GM10248 (cell line): ENCODE results near the gene HTT.

Experiments
- CTCF ChIA-PET: fragments of 300-600 bp; sonication (Branson Sonifier 250); formaldehyde crosslinking; extraction: SDS; loops from one replicate; lab custom pipeline; 2021; ENCODE audit warnings: antibody characterized with exemption; lab: Yijun Ruan, JAX
- POLR2A ChIA-PET: fragments of 350-650 bp; sonication (Branson Sonifier 250); formaldehyde crosslinking; extraction: SDS; loops from one replicate; lab custom pipeline; 2020; ENCODE audit warnings: antibody characterized with exemption; lab: Yijun Ruan, JAX
- DNase-seq: peaks from one replicate; pipeline ENCODE4 v3.0.0; 2012; ENCODE audit errors: extremely low spot score
- CTCF ChIP-seq: IDR thresholded peaks from 2 replicates; pipeline ENCODE4 v1.5.1; 2012; ENCODE audit warnings: mild to moderate bottlenecking, low read depth; ENCODE audit errors: extremely low read depth, missing control alignments, control extremely low read depth

Gene HTT

DNA sequence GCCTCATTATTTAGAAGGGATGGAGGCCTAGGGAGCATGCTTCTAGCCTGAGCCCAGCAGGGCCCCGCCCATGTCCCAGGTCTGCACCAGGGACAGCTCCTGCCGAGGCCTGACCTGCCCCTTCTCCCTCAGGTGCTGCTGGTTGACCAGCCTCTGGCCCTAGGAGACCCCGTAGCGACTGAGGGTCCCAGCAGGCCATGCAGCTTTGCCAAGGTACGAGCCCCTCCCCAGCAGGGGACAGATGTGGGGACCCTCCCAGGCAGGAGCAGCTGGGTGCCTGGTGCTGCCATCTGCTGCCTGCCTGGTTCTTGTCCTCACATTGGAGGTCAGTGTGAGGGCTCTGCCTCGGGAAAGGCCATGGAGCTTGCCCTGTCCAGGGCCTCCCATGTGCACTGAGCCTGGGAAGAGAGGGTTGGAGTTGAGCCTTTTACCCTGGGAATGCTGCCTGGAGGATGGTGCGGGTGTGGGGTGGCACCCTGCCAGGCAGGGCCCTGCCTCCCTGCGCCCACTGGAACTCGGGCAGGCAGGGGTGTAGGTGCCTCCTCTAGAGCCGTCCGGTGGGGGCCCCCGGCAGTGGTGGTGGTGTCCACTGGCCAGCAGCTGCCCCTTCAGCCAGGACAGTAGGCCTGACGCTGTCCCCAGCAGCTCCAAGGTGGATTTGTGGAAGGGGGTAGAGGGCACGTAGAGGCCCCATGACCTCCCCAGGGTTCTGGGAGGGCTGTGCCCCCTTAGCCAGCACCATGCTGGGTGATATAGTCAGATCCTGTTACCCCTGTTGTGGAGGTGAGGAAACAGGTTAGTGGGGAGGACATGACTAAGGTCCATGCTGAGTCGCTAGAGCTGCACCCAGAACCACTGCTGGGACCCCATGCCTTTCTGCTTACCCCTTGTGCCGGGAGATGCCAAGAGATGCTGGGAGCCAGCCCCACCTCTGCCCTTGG is 172.2 kb downstream of the HTT start:
- ChIA-PET CTCF (interaction anchor here (1.0 kb wide), 1 partner anchor 10 kb away, joined by 3 read pairs; no protein-coding TSS in a partner anchor), POLR2A (no interaction called here)

GRCh38 chr4:3247399-3248177 is 173.1 kb downstream of the HTT start:
- TF ChIP-seq CTCF: no peak
- ChIA-PET CTCF (no interaction called here), POLR2A (no interaction called here)
- no peak for DNase-seq

More for the DNA sequence above, 172.2 kb downstream of the HTT start:
- DNase-seq: no peak
- no peak for TF ChIP-seq CTCF

GRCh38 chr4:3248178-3248480 is 173.6 kb downstream of the HTT start:
- no peak for DNase-seq
- CTCF ChIA-PET: no interaction called here
- POLR2A ChIA-PET: no interaction called here

DNA sequence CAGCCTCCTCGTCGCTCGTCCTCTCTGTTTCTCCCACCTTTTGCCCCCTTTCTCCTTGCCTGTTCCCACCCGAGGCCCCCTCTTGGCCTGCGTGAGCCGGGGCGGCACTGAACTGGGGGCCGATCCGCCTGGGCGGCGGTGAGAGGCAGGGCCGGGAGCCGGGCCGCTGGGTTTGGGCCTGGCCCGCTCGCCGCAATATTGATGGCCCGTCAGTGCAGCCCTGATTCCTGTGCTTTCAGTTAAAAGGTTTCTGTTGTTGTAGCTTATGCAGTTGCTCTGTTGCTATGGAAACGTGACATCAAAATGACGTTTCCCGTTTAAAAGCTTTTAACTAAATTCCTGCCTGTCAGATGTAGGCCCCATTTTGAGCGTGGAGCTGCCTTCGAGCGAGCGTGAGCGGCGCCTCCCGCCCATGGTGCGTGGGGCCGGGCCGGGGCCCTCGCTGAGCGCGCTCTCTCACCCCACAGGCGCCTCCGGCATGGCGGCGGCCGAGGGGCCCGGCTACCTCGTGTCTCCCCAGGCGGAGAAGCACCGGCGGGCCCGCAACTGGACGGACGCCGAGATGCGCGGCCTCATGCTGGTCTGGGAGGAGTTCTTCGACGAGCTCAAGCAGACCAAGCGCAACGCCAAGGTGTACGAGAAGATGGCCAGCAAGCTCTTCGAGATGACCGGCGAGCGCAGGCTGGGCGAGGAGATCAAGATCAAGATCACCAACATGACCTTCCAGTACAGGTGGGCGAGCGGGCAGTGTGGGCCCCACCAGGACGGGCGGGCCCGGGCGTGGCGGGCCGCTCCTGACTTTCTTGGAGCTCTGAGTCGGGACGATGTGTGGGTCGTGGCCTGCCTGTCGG is 174.6 kb downstream of the HTT start, which contains the start of gene MSANTD1:
Gene MSANTD1, plus strand, starts transcription at position 349 of the 851 bp plus-strand sequence. Its CDS starts 64 bp downstream, at position 413.
- DNase-seq: no peak
- ChIA-PET CTCF (no interaction called here), POLR2A (interaction anchor here (1.0 kb wide), 1 partner anchor 9 kb away, joined by 3 read pairs; no protein-coding TSS in a partner anchor)
- no peak for TF ChIP-seq CTCF

More at GRCh38 chr4:3248178-3248480, 173.6 kb downstream of the HTT start:
- TF ChIP-seq CTCF: no peak

- ChIA-PET POLR2A (no interaction called here), CTCF (no interaction called here)
- DNase-seq: no peak
- no peak for TF ChIP-seq CTCF
These were observed 175.4 kb downstream of the HTT start for GRCh38 chr4:3249711-3250437.
